VCaP (cell line): ENCODE measurements around the gene GPR61.

Experiments used
- H3K27ac ChIP-seq: fragments of 450-650 bp; 2 replicates; pipeline ENCODE4 v1.5.1; 2017
- TF ChIP-seq, protein P1 (sequence below): fragments of 450-650 bp; conservative IDR thresholded peaks from 2 replicates; pipeline ENCODE4 v1.5.1; 2017; ENCODE audit warnings: mild to moderate bottlenecking, moderate library complexity

The GPR61 gene

DNA sequence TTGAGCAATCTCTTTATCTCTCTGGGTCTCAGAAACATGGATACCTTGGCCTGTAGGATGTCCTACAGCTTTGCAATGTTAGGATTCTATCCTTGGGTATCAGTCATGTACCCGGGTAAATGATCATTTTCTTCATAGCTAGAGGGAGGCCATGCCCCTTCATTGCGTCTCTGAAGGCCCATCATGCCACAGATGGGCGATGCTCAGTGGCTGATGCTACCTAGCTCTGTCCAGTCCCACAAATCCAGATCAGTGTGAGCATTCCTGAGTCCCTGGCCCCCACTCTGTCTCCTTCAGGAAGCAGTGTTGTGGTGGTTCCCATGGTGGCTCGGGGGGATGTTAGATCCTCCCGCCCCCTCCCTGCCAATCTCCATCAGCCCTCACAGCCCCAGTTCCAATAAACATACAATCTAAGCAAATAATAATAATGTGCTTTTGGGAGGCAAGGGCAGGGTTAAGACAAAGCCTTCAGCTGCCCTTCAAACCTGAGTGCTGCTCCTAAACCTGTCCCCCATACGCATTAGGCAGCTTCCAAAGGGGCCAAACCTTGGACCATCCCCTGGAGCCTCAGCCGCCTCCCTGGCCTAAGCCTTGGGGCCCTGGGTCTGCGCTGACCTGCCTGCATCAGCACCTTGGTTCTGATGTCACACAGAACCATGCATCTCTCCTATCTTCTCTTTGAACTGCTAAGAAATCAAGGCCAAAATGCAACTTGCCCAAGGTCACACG, 681 bp upstream of the GPR61 start:
- H3K27ac ChIP-seq, result no peak overlapping the region
- TF ChIP-seq, protein P1, sequence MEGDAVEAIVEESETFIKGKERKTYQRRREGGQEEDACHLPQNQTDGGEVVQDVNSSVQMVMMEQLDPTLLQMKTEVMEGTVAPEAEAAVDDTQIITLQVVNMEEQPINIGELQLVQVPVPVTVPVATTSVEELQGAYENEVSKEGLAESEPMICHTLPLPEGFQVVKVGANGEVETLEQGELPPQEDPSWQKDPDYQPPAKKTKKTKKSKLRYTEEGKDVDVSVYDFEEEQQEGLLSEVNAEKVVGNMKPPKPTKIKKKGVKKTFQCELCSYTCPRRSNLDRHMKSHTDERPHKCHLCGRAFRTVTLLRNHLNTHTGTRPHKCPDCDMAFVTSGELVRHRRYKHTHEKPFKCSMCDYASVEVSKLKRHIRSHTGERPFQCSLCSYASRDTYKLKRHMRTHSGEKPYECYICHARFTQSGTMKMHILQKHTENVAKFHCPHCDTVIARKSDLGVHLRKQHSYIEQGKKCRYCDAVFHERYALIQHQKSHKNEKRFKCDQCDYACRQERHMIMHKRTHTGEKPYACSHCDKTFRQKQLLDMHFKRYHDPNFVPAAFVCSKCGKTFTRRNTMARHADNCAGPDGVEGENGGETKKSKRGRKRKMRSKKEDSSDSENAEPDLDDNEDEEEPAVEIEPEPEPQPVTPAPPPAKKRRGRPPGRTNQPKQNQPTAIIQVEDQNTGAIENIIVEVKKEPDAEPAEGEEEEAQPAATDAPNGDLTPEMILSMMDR, result no peak

DNA sequence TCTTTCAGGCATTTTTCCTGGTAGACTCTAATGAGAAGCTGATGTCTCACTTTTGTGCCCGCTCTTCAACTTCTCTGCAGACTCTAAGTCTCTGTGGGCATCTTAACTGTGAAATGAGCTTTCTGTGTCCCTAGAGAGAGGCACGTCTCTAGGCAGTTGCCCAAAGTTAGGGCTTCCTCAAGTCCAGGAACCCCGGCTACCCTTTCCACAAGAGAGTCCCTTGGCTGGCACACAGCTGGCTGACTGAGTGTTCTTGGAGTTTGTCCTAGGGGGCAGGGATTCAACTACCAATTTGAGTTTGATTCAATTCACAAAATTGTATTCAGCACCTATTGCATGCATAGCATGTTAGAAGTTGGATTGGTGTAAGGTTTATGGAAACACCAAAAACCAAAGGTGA, 1.4 kb downstream of the GPR61 start:
- TF ChIP-seq, protein P1, result no peak

DNA sequence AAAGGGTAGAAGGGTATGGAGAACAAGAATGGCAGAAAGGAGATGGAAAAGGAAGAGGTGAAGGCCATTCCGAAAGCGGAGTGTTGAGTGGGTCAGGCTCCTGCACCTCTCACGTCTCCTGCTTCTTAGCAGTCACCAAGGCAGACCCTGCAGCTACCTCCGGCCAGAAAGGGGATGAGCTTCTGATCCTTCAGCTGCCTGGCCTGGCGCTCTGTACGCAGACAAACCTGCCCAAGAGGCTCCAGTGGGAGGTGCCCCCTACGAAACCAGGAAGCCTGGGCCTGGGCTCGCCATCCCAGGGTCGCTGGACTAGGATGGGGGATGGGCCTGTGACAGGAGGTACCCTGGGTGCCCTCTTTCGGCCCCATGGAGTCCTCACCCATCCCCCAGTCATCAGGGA, 3.0 kb downstream of the GPR61 start:
- H3K27ac ChIP-seq, result no peak overlapping the region
- TF ChIP-seq, protein P1, result no peak

More for the DNA sequence above, 1.4 kb downstream of the GPR61 start:
- no peak overlapping the region for H3K27ac ChIP-seq

DNA sequence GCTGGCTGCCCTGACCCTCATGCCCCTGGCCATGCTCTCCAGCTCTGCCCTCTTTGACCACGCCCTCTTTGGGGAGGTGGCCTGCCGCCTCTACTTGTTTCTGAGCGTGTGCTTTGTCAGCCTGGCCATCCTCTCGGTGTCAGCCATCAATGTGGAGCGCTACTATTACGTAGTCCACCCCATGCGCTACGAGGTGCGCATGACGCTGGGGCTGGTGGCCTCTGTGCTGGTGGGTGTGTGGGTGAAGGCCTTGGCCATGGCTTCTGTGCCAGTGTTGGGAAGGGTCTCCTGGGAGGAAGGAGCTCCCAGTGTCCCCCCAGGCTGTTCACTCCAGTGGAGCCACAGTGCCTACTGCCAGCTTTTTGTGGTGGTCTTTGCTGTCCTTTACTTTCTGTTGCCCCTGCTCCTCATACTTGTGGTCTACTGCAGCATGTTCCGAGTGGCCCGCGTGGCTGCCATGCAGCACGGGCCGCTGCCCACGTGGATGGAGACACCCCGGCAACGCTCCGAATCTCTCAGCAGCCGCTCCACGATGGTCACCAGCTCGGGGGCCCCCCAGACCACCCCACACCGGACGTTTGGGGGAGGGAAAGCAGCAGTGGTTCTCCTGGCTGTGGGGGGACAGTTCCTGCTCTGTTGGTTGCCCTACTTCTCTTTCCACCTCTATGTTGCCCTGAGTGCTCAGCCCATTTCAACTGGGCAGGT, 3.8 kb downstream of the GPR61 start:
- TF ChIP-seq, protein P1, result no peak
- no peak overlapping the region for H3K27ac ChIP-seq

DNA sequence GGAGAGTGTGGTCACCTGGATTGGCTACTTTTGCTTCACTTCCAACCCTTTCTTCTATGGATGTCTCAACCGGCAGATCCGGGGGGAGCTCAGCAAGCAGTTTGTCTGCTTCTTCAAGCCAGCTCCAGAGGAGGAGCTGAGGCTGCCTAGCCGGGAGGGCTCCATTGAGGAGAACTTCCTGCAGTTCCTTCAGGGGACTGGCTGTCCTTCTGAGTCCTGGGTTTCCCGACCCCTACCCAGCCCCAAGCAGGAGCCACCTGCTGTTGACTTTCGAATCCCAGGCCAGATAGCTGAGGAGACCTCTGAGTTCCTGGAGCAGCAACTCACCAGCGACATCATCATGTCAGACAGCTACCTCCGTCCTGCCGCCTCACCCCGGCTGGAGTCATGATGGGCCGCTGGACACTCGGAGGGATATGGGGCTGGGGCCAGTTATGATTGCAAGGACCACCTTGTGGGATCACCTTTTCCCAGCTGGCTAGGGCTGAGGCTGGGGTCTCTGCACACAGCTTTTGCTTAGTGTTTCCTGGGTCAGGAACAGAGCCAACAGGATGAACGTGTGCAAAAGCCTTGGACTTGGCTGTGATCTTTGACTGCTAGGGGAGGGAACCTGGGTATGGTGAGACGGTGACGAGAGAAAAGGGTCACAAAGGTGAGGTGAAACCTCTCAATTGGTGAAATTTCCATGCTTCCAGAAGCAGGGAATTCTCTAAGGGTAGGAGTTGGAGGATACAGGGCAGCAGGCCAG, 4.5 kb downstream of the GPR61 start:
- TF ChIP-seq, protein P1, result no peak
- no peak overlapping the region for H3K27ac ChIP-seq

DNA sequence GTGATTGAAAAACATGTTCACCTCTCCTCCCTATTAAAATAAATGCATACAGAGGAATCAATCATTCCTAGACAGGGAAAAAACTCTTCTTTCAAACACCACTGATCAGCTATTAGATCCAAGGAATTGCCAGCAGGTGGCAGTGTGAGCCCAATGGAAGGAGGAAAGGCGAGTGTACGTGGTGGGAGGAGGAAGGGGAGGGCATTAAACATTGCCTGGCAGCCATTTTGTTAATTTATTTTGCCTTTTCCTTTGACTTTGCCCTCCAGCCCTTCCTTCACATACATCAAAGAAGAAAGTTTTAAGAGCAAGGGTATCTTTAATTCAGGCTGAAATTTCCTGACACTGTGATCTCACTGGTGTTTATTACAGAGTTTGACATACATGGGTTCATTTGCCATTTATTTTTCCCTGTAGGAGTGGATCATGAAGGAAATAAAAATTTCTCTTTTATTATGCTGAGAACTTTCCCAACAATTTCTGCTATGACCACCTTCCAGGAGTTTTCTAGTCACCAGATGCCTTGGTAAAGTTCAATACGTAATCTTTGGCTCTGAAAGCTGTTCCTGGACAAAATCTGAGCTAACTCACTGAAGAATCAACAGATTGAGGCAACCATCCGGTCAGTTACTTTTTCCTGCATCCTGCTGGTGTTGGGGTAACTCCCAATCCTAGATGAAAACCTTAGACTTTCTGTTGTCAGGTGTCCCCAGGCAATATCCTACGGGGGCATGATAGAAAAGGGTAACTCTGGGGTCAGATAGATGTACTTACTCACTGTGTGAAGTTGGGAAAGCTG, 6.8 kb downstream of the GPR61 start:
- TF ChIP-seq, protein P1, result peak; percentile 85
- peak overlapping the region; percentile 88 for H3K27ac ChIP-seq
